ENCODE measurements around the gene DCLK1.
"Not testable (repeated sequence)": the region's sequence is repeated elsewhere in the genome, so short reads cannot be mapped to it uniquely, and the experiment has no call there.

Gene DCLK1

DNA sequence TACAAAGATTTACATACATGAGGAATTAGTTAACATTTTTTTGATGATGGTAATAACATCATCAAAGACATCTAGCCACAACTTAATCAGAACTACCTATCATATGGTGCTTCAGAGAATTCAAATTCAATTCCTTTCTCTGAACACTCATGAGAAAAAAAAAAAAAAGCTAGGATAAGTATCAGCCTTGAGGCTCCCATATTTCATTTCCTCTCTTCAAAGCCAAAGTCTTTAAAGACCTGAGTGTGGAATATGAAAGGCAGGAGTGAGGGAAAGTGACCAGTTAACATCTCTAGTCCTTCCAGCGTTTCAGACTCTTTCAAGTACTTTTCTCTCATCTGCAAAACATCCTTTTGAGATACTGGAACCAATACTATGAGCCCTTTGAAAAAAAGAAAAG, 137.5 kb downstream of the DCLK1 start:
- Mint-ChIP-seq H3K4me1 (ENCODE audit: low read depth in 2 of 2) (no peaks in the 10 kb centered on the region), H3K36me3 (ENCODE audit: insufficient read depth) (no peaks in the 10 kb centered on the region), H3K4me3 (no peak overlapping the region), H3K9me3 (peaks cover 5 to 14% of the 10 kb centered on the region in 2 donors), H3K27me3 (no peaks in the 10 kb centered on the region), H3K27ac (no peak overlapping the region)
- no peak for DNase-seq
- ATAC-seq (replicated peaks): no peak

DNA sequence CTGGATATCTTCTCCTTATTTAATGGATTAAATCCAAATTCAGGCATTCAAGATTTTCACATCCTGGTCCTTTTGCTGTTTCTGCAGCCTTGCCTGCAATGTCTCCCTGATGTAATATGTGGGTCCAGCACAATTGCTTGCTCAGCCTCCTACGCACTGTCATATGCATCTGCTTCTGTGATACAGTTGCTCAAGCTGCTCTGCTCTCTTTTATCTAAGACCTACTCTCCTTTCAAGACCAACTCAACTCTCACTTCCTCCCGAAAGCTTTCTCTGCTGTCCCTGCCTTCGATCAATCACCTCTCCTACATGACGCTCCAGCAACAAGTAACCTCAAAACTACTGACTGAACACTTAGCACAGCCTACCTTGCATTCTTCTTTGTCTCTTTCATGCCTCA, 138.2 kb downstream of the DCLK1 start:
- Mint-ChIP-seq H3K4me1 (ENCODE audit: low read depth in 2 of 2) (no peaks in the 10 kb centered on the region), H3K27me3 (no peaks in the 10 kb centered on the region), H3K36me3 (ENCODE audit: insufficient read depth) (no peaks in the 10 kb centered on the region), H3K4me3 (no peak overlapping the region), H3K27ac (no peak overlapping the region), H3K9me3 (peaks cover 2 to 8% of the 10 kb centered on the region in 2 donors)
- ATAC-seq (replicated peaks) (no peak), DNase-seq (no peak)

DNA sequence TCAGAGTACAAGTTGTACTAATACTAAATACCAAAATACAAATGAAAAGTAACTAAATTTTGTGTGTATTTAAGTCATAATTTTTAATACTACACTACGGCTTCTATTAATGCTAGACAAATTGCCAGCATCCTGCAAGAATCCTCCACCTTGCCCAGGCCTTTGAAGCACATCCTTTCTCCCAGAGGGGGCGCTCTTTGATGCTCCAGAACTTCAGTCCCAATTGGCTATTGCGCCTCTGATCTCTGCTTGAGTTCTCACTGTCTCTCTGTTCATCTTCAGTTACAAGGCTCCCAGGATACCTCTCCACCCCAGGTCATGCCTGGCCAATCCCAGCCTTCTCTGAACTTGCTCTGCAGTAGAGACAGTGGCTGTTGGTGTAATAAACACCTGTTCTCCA, 141.0 kb downstream of the DCLK1 start:
- Mint-ChIP-seq H3K9me3 (peaks cover 0 to 16% of the 10 kb centered on the region in 2 donors), H3K27me3 (no peaks in the 10 kb centered on the region), H3K4me1 (ENCODE audit: low read depth in 2 of 2) (no peaks in the 10 kb centered on the region), H3K4me3 (no peak overlapping the region), H3K27ac (no peak overlapping the region), H3K36me3 (ENCODE audit: insufficient read depth) (no peaks in the 10 kb centered on the region)
- ATAC-seq (replicated peaks) (no peak), DNase-seq (no peak)

DNA sequence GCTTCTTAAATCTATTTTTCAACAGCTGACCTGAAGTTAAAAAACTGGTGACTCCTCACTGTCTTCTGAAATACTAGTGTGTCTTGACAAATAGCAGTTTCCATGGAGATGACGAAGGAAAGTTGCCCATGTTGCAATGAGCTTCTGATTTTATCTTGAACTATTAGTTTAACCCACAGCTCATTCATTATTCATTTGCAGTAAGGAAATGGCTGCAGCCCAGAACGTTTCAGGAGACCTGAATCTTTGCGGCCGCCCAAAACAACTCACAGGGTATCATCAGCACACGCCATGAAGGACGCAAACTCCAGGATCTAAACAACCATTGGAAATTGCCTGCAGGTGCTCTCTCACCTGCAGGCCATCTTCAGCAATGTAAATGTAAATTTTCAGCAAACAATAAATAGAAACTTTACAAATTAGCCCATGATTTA, 142.5 kb downstream of the DCLK1 start:
- Mint-ChIP-seq H3K9me3 (peaks cover 0 to 23% of the 10 kb centered on the region in 2 donors), H3K36me3 (ENCODE audit: insufficient read depth) (no peaks in the 10 kb centered on the region), H3K27me3 (no peaks in the 10 kb centered on the region), H3K27ac (no peak overlapping the region), H3K4me1 (ENCODE audit: low read depth in 2 of 2) (no peaks in the 10 kb centered on the region), H3K4me3 (no peak overlapping the region)
- no peak for DNase-seq
- no peak for ATAC-seq (replicated peaks)

DNA sequence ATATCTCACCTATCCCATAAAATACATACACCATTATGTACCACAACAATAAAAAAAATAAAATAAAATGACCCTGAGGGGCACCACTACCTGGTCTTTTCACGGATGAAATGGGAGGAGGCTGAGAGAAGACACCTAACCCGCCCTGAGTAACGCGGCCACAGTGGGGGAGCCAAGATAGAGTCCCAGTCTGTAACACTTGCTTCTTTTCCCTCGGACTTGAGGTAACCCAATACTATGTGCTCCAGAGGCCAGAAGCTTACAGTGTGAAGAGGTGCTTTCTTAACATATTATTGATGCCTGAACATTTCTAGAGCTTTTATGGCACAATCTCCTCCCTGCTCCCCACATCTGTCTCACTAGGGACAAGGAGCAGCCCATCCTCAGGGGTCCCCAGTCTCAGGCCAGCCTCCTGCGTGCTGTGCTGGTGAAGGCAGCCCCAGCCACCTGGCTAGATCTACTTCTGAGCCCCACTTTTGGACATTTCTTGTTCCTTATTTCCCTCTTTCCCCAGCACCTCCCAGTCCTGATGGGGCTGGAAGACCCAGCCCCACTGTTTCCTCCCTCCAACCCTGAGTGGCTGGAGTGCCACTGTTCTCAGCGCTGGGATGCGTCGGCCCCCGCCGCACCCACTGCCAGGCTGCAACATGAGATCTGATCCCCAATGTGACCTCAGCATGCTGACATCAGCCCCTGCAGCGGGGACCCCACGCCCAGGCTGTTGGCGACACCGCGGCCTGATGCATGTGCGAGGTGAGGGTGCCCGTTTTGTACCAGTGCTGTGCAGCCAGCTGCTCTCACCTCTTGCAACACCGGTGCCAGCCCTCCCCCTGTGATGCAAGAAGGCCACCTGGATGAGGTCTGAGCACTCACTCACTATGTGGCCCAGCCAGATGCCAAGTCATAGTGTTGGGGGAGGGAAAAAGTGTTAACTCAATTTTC, 143.3 kb downstream of the DCLK1 start:
- H3K4me3 Mint-ChIP-seq: no peak overlapping the region
- DNase-seq (no peak), ATAC-seq (replicated peaks) (no peak)
- H3K9me3 Mint-ChIP-seq: peaks cover 0 to 17% of the 10 kb centered on the region in 2 donors
- no peak overlapping the region for H3K27ac Mint-ChIP-seq
- no peaks in the 10 kb centered on the region for H3K4me1 Mint-ChIP-seq (ENCODE audit: low read depth in 2 of 2)
- no peaks in the 10 kb centered on the region for H3K27me3 Mint-ChIP-seq
- no peaks in the 10 kb centered on the region for H3K36me3 Mint-ChIP-seq (ENCODE audit: insufficient read depth)

DNA sequence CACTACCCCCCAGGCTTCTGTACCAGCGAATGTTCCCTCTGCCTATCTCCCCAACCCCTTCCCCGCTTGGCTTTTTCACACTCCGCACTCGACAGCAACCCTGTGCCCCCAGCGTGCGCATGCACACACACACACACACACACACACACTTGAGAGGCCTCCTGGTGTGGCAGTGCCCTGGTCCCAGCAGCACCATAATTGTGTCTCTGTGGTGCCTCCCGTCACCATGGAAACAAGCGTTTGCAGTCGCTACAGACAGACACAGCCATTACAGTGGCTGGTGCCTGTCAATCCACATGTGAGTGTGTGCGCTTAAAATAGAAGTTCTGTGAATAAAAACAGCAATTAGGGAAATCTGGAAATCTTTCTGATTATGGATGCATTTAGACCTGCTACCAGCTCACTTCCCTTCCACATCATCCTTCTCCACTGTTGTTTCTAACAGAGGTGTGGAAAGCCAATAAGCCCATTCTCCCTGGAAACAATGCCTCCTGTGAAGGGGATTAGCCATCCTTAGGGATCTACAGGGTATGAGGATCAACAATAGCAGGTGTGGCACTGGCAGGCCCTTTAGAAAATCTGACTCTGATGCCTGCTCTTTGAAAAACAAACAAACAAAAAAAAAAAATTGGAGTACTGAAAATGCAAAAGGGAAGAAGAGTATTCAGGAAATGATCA, 146.3 kb downstream of the DCLK1 start:
- Mint-ChIP-seq H3K4me1 (ENCODE audit: low read depth in 2 of 2) (no peaks in the 10 kb centered on the region), H3K36me3 (ENCODE audit: insufficient read depth) (no peaks in the 10 kb centered on the region), H3K9me3 (peaks cover 0 to 15% of the 10 kb centered on the region in 2 donors), H3K27me3 (no peaks in the 10 kb centered on the region), H3K27ac (no peak overlapping the region), H3K4me3 (no peak overlapping the region)
- no peak for DNase-seq
- ATAC-seq (replicated peaks): no peak

DNA sequence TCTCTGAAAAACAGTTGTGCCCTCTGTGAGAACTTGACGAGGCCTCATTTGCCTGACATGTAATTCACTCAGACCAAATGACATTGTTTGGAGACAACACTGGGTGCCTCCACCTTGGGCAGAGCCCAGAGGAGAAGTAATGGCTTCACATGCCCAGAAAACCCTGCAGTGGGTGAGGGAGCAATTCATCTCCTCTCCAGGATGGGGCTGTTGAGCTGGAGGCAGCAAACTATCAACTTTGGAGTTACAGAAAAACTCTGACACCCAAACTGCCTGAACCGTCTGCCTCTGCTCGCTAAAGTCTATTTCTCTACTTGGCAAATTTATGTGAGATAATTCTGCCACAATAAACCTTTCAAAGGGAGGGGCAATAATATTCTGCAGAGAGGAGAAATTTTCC, 146.9 kb downstream of the DCLK1 start:
- Mint-ChIP-seq H3K4me3 (no peak overlapping the region), H3K27me3 (no peaks in the 10 kb centered on the region), H3K27ac (no peak overlapping the region), H3K36me3 (ENCODE audit: insufficient read depth) (no peaks in the 10 kb centered on the region), H3K9me3 (peaks cover 0 to 15% of the 10 kb centered on the region in 2 donors), H3K4me1 (ENCODE audit: low read depth in 2 of 2) (no peaks in the 10 kb centered on the region)
- no peak for DNase-seq
- ATAC-seq (replicated peaks): no peak

DNA sequence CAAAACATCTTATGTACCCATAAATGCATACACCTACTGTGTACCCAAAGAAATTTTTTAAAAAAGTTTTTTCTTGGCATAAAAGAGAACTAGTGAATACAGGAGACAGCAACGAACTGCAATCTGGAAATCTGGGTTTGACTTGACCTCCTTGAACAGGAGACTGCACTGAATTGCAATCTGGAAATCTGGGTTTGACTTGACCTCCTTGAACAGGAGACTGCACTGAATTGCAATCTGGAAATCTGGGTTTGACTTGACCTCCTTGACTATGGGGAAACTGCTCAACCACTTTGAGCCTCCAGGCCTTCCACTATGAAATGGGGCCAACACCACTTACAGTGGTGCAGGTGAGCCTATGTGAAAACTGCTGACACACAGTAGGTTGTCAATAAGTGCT, 147.5 kb downstream of the DCLK1 start:
- not testable (repeated sequence) for H3K27ac Mint-ChIP-seq; H3K36me3 Mint-ChIP-seq (ENCODE audit: insufficient read depth); H3K4me3 Mint-ChIP-seq; DNase-seq; ATAC-seq (replicated peaks); H3K27me3 Mint-ChIP-seq; H3K4me1 Mint-ChIP-seq (ENCODE audit: low read depth in 2 of 2)
- H3K9me3 Mint-ChIP-seq: peaks cover 0 to 15% of the 10 kb centered on the region in 2 donors

DNA sequence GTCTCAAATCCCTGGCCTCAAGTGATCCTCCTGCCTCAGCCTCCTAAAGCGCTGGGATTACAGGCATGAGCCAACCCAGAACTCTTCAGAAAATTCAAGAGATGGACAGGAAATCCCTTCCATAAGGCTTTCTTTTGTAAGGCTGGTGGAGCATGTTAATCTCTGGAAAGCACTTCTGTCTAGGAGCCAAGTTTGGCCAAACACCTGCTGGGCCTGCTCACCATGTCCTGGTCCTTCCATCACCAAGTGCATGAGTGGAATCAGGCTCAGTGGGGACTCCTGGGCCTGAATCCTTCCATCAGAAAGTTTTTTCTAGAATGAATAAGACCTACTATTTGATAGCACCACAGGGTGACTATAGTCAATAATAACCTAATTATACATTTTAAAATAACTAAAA, 148.0 kb downstream of the DCLK1 start:
- H3K4me3 Mint-ChIP-seq: no peak overlapping the region
- H3K9me3 Mint-ChIP-seq: peaks cover 0 to 15% of the 10 kb centered on the region in 2 donors
- no peak for DNase-seq
- H3K4me1 Mint-ChIP-seq (ENCODE audit: low read depth in 2 of 2): no peaks in the 10 kb centered on the region
- H3K27ac Mint-ChIP-seq: no peak overlapping the region
- H3K27me3 Mint-ChIP-seq: no peaks in the 10 kb centered on the region
- no peak for ATAC-seq (replicated peaks)
- H3K36me3 Mint-ChIP-seq (ENCODE audit: insufficient read depth): no peaks in the 10 kb centered on the region

DNA sequence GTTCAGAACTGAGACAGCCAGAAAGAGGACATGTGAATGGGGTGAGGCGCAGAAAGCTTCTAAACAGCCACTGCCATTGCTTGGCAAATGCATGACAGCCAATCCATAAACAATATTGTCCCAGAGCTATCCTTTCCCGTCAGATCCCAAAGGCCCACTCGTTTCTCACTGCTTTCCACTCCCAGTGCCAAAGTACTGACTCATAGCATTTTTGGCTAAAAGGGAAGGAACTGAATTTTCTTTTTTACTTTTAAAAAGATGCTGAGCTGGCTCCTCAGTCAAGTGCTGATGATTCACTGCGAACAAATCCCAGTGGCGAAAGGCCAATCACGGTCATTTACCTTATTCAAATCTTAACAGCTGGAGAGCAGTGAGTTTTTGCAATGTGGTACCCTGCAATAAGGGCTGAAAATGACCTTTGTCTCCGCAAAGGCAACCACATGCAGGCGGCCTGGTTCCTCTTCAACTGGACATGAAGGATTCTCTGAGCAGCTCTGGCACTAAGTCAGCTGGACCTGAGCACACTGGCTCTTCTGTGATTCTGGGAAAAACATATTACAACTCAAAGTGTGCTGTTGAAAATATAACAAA, 151.7 kb downstream of the DCLK1 start:
- H3K4me1 Mint-ChIP-seq (ENCODE audit: low read depth in 2 of 2): no peaks in the 10 kb centered on the region
- no peak overlapping the region for H3K4me3 Mint-ChIP-seq
- ATAC-seq (replicated peaks): no peak
- no peaks in the 10 kb centered on the region for H3K36me3 Mint-ChIP-seq (ENCODE audit: insufficient read depth)
- peaks cover 0 to 3% of the 10 kb centered on the region in 2 donors for H3K9me3 Mint-ChIP-seq
- no peaks in the 10 kb centered on the region for H3K27me3 Mint-ChIP-seq
- H3K27ac Mint-ChIP-seq: no peak overlapping the region
- no peak for DNase-seq

DNA sequence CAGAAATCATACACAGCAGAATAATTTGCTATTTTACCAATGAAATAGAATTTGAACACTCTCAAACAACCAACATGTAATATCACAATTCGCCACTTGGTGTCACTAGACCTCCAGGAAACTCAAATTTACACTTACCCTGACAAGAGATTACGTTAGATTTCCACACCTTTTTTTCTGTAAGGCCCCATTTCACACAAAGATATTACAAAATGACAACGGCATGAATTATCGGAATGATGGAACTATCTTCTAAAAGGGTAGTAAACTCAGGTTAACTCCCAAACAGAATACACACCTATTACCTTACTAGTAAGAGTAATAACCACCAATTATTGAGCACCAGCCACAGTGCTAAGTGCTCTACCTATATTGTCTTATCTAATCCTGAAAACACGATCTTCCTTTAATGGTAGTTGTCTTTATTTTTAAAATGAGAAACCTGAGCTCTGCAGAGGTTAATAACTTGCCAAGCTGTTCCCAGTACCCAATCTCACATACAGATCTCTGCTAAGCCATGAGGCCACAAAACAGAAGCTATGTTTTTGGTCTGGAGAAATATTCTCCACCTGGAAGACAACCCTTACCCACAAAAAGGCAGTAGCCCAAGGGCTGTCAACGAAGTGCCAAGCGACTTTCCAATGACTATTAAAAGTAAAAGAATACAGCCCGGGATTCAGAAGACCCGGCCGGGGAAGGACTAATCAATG, 152.4 kb downstream of the DCLK1 start:
- Mint-ChIP-seq H3K9me3 (peaks cover 0 to 3% of the 10 kb centered on the region in 2 donors), H3K27me3 (no peaks in the 10 kb centered on the region), H3K4me1 (ENCODE audit: low read depth in 2 of 2) (no peaks in the 10 kb centered on the region), H3K27ac (no peak overlapping the region), H3K36me3 (ENCODE audit: insufficient read depth) (no peaks in the 10 kb centered on the region), H3K4me3 (no peak overlapping the region)
- DNase-seq (no peak), ATAC-seq (replicated peaks) (no peak)

DNA sequence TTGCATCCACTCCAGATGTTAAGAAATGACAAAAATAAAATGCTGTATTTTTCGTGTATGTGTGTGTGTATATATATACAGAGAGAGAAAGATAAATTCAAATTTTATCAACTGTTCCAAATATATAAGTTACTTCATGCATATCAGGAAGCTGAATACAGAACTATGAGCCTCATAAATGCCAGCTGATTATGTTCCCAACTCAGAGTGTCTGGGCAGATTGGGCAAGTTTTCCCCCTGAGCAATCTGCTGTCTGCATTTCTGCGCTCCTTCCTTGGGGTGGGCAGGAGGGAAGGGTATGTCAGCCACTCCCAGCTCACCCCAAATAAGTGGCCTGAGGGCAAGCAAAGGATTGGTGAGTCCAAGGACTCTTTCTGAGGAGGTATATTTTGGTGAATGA, 154.1 kb downstream of the DCLK1 start:
- Mint-ChIP-seq H3K4me3 (no peak overlapping the region), H3K27me3 (no peaks in the 10 kb centered on the region), H3K27ac (no peak overlapping the region), H3K9me3 (peaks cover 3 to 8% of the 10 kb centered on the region in 2 donors), H3K4me1 (ENCODE audit: low read depth in 2 of 2) (no peaks in the 10 kb centered on the region), H3K36me3 (ENCODE audit: insufficient read depth) (no peaks in the 10 kb centered on the region)
- DNase-seq (no peak), ATAC-seq (replicated peaks) (no peak)

DNA sequence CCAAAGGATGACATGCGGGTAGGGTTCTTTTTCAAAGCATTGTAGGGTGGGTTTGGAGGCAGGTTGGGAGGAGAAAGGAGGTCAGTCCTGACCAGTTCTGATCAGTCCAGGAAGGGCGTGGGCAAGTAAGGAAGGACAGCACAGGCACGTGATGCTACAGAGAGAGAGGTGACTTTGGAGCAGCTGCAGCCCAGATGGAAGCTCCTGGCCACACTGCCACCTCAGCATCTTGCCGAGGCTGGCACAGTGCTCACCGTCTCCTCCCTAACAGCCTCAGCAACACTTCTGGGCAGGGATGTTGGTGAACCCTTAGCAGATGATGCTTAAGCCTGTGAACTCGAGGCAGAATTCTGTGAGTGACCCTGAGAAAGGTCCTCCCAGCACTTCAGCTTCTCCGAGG, 155.1 kb downstream of the DCLK1 start:
- no peak overlapping the region for H3K4me3 Mint-ChIP-seq
- H3K36me3 Mint-ChIP-seq (ENCODE audit: insufficient read depth): no peaks in the 10 kb centered on the region
- no peaks in the 10 kb centered on the region for H3K4me1 Mint-ChIP-seq (ENCODE audit: low read depth in 2 of 2)
- no peak for DNase-seq
- H3K9me3 Mint-ChIP-seq: peaks cover 3 to 9% of the 10 kb centered on the region in 2 donors
- no peak for ATAC-seq (replicated peaks)
- H3K27me3 Mint-ChIP-seq: no peaks in the 10 kb centered on the region
- H3K27ac Mint-ChIP-seq: no peak overlapping the region

Measured in effector memory CD8-positive, alpha-beta T cell (primary cell).